ENCODE data around the gene ZNF350. TPM values are rescaled to one million over a fixed set of nuclear protein-coding genes. Genes with fewer than 3 reads are reported as not detected.
"Not testable (repeated sequence)": the region's sequence is repeated elsewhere in the genome, so short reads cannot be mapped to it uniquely, and the experiment has no call there.

Gene ZNF350
- 16.0 TPM for total RNA-seq

DNA sequence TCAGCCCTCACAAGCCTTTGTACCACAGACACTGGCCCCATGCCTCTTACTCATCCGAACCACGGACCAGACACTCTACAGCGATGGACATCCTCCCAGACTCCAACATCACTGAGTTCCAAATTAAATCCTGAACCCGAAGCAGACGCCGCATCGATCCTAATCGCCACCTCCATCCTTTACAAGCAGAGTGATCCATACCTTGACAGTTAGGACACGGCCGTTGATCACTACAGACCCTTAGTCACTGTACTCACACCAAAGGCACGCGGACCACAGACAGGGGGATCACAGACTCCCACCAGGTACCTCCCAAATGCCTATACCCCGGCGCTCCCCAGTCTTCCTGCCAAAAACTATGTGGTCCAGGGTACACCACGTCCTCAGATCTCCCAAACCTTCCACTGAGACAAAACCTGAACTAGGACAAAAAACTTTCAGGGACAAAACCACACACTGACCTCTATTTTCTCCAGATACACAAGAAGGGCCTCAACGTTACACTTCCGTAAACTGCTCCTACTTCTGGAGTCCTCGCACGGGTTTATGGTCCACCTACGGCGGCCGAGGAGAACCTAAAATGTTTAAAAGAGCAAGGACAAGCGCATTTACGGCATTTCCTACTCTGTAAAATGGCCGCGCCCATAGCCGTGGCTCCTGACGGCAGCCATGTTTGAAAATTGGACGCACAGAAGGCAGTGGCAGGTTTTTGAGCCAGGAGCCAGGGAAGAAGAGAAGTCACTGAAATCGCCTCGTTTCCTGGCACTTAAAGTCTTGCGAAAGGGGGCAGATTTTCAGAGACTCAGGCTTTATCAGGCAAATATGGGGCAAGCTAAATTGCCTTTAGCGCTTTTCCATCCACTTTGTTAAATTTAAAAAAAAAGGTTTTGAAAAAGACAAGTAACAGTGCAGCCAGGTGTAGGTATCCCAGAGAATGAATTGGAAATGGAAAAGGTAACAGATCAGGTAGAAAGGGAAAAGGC lies at the start of gene ZNF350:
TSS of gene ZNF350 (minus strand) at position 532 of the 983 bp plus-strand sequence. CDS start 12,480 bp downstream, outside the sequence.
- ATAC-seq: peak; percentile 100
- peak; percentile 91 for DNase-seq (ENCODE audit: low spot score)
- intact Hi-C loops (cut with DNase I): no loop called here

DNA sequence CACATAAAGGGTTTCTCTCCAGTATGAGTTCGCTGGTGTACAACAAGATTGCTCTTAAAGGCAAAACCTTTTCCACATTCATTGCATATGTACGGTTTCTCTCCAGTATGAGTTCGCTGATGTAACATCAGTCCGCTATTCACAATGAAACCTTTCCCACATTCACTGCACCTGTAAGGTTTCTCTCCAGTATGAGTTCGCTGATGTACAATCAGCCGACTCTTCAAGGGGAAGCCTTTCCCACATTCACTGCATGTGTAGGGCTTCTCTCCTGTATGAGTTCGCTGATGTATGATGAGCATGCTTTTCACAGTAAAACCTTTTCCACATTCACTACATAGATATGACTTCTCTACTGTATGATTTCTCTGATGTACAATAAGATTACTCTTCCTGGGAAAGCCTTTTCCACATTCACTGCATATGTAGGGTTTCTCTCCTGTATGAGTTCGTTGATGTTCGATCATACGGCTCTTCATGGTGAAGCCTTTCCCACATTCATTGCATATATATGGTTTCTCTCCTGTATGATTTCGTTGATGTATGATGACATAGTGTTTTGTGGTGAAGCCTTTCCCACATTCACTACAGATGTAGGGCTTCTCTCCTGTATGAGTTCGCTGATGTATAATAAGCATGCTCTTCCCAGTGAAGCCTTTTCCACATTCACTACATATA lies 47.5 kb upstream of the ZNF350 start:
- intact Hi-C loops (cut with DNase I): no loop called here
- no peak for DNase-seq (ENCODE audit: low spot score)
- ATAC-seq: no peak

DNA sequence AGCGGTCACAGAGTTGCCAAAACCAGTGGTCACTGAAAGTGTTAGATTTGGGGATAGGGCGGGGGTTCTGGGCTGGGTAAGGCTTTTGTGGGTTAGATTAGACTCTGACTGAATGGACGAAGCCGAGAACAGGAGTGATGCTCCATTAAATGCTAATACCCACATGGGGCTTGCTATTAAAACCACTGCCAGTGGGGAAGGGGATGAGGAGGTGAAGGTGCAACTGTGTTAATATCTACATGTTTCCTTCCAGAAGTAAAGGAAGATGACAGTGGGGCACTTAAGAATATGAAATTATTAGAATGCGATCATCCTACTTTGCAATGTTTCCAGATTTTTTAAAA lies 42.1 kb upstream of the ZNF350 start:
- no peak for DNase-seq (ENCODE audit: low spot score)
- intact Hi-C loops (cut with DNase I): no loop called here
- ATAC-seq: peak; percentile 53

DNA sequence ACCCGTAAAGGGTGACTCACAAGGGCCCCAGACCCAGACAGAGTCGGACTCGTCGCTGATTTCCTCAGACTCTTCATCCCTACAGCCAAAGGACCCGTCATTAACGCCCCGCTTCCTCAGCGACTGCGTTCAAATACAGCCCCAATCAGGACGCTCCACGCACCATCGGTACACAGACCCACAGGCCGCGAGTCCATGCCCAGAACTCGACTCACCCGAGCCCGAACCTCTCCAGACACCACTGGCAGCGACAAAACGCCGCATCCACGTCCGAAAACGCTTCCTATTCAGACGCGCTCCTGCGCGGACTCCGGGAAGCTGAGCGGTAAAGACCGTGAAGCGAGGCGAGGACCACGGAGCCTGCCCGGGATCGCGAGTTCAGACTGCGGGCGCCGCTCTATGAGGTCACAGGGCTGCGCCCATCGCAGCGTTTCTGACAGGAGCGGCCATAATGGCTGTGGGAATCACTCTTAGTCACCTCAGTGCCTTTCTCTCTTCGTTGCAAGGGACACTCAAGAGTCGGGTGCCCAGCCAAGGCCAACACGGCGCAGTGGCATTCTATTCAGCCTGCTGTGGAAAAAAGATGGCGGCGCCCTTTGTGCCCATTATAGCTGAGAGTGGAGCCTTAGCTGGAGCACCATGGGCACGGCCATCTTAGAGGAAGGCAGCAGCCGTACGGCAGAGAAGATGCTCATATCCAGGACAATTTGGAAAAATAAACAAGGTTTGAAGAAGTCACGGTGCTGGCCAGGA lies 41.6 kb upstream of the ZNF350 start, which contains the start of gene ZNF614:
TSS of gene ZNF614 (minus strand) at position 353 of the 753 bp plus-strand sequence. CDS start 2,634 bp downstream, outside the sequence.
- intact Hi-C loops (cut with DNase I): no loop called here
- DNase-seq (ENCODE audit: low spot score) (peak; percentile 89), ATAC-seq (peak; percentile 99)

DNA sequence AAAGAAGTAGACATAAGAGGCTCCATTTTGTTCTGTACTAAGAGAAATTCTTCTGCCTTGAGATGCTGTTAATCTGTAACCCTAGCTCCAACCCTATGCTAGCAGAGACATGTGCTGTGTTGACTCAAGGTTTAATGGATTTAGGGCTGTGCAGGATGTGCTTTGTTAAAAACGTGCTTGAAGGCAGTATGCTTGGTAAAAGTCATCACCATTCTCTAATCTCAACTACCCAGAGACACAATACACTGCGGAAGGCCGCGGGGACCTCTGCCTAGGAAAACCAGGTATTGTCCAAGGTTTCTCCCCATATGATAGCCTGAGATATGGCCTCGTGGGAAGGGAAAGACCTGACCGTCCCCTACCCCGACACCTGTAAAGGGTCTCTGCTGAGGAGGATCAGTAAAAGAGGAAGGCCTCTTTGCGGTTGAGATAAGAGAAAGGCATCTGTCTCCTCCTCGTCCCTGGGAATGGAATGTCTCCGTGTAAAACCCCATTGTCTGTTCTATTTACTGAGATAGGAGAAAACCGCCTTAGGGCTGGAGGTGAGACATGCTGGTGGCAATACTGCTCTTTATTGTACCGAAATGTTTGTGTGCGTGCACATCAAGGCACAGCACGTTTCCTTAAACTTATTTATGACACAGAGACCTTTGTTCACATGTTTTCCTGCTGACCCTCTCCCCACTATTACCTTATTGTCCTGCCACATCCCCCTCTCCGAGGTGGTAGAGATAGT lies 39.8 kb upstream of the ZNF350 start:
- DNase-seq (ENCODE audit: low spot score); ATAC-seq; intact Hi-C loops (cut with DNase I): not testable (repeated sequence)

DNA sequence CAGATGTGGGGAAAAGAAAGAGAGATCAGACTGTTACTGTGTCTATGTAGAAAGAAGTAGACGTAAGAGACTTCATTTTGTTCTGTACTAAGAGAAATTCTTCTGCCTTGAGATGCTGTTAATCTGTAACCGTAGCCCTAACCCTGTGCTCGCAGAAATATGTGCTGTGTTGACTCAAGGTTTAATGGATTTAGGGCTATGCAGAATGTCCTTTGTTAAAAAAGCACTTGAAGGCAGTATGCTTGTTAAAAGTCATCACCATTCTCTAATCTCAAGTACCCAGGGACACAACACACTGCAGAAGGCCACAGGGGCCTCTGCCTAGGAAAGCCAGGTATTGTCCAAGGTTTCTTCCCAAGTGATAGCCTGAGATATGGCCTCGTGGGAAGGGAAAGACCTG lies 37.8 kb upstream of the ZNF350 start:
- ATAC-seq; DNase-seq (ENCODE audit: low spot score); intact Hi-C loops (cut with DNase I): not testable (repeated sequence)

DNA sequence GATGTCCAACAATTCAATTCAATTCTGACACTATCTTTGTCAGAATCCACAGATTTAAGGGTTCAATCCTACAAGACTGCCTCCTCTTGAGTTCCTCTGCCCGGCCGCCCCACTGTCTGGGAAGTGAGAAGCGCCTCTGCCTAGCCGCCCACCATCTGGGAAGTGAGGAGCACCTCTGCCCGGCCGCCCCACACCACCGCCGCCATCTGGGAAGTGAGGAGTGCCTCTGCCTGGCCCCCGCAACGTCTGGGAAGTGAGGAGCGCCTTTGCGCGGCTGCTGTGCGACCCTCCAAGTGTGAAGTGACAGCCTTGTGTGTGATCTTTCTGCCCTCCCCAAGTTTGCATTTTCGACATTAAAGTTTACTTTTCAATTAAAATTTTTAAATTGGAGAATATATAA lies 35.6 kb upstream of the ZNF350 start:
- DNase-seq (ENCODE audit: low spot score) (no peak), ATAC-seq (no peak)
- intact Hi-C loops (cut with DNase I): no loop called here

DNA sequence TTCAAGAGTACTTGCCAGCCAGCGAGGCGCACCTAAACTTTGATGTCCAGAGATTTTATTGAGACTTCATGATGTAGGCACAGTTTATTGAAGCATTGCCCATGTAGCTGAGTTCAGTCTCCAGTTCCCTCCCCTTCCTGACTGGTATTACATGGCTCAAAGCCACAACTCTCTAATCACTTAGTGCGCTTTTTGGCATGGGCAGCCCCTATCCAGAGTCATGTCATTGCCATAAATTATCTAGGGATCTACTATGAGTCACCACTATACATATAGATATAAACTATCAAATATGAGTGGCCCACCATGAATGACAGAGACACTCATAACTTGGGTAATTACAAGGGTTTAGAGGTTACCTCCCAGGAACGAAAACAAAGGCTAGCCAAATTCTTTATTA lies 33.9 kb upstream of the ZNF350 start:
- no peak for DNase-seq (ENCODE audit: low spot score)
- no peak for ATAC-seq
- intact Hi-C loops (cut with DNase I): no loop called here

DNA sequence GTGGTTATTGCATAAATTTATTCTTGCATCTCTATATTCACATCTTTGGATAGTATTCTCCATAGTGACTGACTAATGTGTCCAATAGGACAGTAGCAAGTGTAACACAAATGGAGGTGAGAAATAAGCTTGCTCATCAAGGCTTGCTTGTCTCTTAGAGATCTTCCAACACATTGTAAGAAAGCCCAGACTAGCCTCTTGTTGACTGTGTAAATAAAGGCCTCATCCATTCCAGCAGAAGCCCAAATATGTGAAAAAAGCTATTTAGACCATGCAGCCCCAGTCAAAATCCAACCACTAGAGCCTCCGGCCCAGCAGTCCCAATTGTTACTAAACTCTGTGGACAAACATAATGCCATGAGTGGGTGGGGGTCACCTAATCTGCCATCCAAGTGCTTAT lies 24.0 kb upstream of the ZNF350 start:
- intact Hi-C loops (cut with DNase I): no loop called here
- ATAC-seq (no peak), DNase-seq (ENCODE audit: low spot score) (no peak)

DNA sequence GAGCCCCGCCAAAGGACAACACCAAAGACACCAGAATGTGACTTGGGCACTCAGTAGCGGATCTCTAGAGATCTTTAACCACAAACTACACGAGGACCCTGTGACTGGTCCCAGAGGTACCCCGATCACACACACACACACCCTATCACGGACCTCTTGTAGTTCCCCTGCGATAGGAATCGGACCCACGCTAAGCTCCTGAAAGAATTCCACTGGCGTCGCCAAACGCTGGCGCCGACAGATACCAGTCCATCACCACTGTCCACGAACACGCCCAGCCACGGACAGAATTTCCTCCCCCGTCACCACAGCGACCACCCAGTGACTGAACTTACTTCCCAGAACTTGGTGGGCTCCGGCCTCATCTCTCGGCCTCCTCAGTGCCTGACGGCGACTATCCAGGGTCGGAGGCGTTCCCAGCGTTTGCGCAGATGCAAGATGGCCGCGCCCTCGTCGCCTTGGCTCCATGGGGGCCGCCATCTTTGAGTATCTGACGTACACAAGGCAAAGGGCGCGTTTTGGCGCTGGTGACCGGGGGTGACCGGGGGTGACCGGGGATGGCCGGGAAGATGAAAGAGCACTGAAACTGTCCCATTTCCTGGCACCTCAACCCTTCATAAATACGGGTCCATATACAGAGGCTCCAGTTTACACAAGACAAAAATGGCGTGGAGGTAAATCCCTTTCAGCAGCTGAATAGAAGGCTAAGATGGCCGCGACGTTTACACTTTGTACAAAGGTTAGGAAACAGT lies 21.3 kb upstream of the ZNF350 start, which contains the start of gene ZNF615:
TSS of gene ZNF615 (minus strand) at position 406 of the 752 bp plus-strand sequence. CDS start 4,500 bp downstream, outside the sequence.
- intact Hi-C loops (cut with DNase I): no loop called here
- ATAC-seq (peak; percentile 100), DNase-seq (ENCODE audit: low spot score) (peak; percentile 93)

DNA sequence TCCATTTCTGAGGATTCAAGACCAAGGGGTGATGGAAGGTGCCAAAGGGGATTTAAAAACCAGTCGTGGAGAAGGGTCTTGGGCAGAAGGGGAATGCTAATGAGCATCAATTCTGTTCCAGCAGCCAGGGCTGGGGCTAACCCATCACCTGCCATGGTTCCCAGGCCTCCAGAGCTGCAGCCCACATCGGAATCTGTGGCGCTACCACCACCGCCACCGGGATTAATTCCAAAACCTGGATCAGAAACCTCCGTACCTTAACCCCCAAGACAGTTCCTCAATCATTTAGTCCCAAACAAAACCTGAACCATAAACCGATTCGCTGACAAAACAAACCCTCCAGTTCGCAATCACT lies 20.8 kb upstream of the ZNF350 start:
- intact Hi-C loops (cut with DNase I): no loop called here
- no peak for DNase-seq (ENCODE audit: low spot score)
- ATAC-seq: peak; percentile 40

DNA sequence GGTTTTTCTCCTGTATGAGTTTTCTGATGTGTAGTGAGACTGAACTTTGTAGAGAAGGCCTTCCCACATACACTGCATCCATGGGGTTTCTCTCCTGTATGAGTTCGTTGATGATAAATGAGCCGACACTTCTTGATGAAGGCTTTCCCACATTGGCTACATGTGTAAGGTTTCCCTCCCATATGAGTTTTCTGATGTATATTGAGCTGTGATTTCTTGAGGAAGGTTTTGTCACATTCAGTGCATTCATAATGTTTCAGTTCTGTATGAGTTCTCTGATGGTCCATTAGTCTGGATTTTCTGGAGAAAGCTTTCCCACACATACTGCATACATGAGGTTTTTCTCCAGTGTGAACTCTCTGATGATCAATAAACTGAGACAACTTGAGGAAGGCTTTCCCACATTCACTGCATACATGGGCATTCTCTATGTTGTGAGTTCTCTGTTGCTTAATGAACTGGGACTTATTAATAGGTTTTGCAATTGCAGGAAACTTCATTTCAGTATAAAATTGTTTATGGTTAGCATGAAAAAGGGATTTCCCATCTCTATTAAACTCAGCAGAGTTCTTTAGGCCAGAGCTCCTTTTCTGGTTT lies 7.5 kb upstream of the ZNF350 start:
- DNase-seq (ENCODE audit: low spot score) (no peak), ATAC-seq (no peak)
- intact Hi-C loops (cut with DNase I): no loop called here

DNA sequence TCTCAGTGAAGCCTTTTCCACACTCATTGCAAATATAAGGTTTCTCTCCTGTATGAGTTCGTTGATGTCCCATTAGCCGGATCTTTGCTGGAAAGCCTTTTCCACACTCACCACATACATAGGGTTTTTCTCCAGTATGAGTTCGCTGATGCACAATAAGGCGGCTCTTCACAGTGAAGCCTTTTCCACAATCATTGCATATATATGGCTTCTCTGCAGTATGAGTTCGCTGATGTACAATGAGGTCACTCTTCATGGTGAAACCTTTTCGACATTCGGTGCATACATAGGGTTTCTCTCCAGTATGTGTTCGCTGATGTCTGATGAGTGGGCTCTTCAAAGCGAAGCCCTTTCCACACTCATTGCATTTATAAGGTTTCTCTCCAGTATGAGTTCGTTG lies 6.8 kb upstream of the ZNF350 start:
- ATAC-seq (no peak), DNase-seq (ENCODE audit: low spot score) (no peak)
- intact Hi-C loops (cut with DNase I): no loop called here

DNA sequence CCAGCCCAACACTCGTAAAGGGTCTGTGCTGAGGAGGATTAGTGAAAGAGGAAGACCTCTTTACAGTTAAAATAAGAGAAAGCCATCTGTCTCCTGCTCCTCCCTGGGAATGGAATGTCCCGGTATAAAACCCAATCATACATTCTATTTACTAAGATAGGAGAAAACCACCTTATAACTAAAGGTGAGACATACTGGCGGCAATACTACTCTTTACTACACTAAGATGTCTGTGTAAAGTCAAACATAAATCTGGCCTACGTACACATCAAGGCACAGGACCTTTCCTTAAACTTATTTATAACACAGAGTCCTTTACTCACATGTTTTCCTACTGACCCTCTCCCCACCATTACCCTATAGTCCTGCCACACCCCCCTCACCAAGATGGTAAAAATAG lies 3.3 kb downstream of the ZNF350 start:
- ATAC-seq: no peak
- intact Hi-C loops (cut with DNase I): no loop called here
- DNase-seq (ENCODE audit: low spot score): no peak

DNA sequence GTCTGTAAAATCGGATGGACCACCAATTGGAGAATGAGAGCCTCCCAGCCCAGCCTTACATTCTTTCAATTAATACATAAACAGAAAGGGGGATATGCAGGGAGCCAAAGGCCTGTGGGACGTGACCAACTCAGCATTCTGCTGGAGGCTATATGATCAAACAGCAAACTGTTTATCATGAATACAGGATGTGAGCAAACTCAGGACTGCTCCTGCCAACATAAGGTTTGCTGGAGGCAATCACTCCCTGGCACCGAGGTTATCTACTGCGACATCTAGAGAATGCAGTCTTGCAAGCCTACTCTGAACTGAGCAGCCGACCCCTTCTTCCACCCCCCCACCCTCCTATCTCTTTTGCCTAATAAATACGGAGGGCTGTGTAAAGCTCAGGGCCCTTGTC lies 5.7 kb downstream of the ZNF350 start:
- DNase-seq (ENCODE audit: low spot score); intact Hi-C loops (cut with DNase I); ATAC-seq: not testable (repeated sequence)

DNA sequence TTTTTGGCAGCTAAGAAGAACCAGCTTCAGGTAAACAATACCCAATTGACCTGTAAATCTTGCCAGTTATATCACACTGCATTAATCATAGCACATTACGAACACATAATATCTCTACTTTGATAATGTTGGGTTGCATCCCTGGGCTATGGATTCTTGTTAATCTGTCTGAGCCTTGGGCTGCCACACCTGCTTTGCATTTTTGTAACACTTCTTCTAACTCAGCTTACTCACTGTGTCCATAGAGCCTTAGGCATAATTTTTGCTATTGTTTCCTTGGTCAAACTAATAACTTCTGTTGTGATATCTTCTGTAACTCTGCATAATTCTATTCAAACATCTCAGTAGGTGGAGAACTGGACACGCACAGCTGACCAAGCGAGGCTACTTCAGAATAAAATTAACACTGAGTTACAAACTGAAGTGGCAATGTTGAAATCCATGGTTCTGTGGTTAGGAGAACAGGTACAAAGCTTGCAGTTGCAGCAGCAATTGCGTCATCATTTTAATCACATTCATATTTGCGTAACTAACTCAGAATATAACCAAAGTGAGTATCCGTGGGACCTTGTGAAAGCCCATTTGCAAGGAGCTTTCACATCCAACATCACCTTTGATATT lies 6.4 kb downstream of the ZNF350 start:
- intact Hi-C loops (cut with DNase I): no loop called here
- no peak for ATAC-seq
- no peak for DNase-seq (ENCODE audit: low spot score)

DNA sequence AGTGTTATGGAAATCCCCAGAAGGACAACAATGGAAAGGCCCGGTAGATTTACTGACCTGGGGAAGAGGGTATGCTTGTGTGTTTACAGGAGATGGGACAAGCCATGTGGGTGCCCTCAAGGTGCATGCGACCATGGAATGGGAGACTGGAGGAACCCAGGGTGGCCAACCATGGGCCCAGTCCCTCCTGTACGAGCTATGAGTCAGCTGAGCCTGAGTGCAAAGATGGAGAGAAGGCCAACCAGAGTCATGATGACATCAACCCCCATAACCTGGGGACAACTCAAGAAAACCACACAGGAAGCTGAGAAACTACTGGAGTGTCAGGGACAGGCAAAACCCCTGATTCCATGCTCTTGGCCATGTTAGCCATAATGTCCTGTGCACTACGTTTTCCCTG lies 7.8 kb downstream of the ZNF350 start:
- DNase-seq (ENCODE audit: low spot score) (no peak), ATAC-seq (no peak)
- intact Hi-C loops (cut with DNase I): no loop called here
